PFSK-1 (cell line): ENCODE measurements around the gene TRIP11.

Experiments
- FOXP2 ChIP-seq: optimal IDR thresholded peaks from 2 replicates; pipeline ENCODE3; 2011; ENCODE audit warnings: borderline replicate concordance, control low read depth, inconsistent platforms; ENCODE audit not compliant: insufficient read depth; ENCODE audit errors: extremely low read length, extremely low read depth
- POLR2AphosphoS5 ChIP-seq: IDR thresholded peaks from 2 replicates; pipeline ENCODE4 v1.6.1; 2012; ENCODE audit warnings: low read depth, mild to moderate bottlenecking, control low read depth, low read length, moderate library complexity
- SIN3A ChIP-seq: IDR thresholded peaks from 2 replicates; pipeline ENCODE4 v1.6.1; 2012; ENCODE audit warnings: mild to moderate bottlenecking, low read length, moderate library complexity, borderline replicate concordance; ENCODE audit not compliant: insufficient read depth
- TAF1 ChIP-seq: IDR thresholded peaks from 2 replicates; pipeline ENCODE4 v1.6.1; 2012; ENCODE audit warnings: low read length, control low read depth, borderline replicate concordance; ENCODE audit not compliant: insufficient read depth
- TF ChIP-seq, protein P1 (sequence below), 2 experiments: IDR thresholded peaks; 2 replicates each; pipeline versions ENCODE4 v1.6.1 to v1.8.0; 2011 to 2012; ENCODE audit warnings: low read depth in 2 of 2, low read length in 2 of 2, control low read depth in 1 of 2, inconsistent platforms in 1 of 2, mild to moderate bottlenecking in 1 of 2, moderate library complexity in 1 of 2; ENCODE audit not compliant: insufficient read depth in 1 of 2

Gene TRIP11

DNA sequence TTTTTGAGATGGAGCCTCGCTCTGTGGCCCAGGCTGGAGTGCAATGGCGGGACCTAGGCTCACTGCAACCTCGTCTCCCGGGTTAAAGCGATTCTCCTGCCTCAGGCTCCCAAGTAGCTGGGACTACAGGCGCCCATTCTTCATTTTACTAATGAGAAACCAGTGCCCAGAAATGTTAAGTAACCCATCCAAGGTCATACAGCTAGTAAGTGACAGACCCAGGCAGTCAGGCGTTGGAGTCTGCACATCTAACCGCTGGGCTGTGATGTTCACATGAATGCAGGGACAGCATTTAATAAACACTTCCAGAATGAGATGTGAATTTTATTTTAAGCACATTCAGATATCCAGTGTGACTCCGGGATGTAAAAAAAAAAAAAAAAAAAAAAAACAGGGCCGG, 1.3 kb upstream of the TRIP11 start:
- TF ChIP-seq POLR2AphosphoS5 (no peak), FOXP2 (no peak), TAF1 (no peak), SIN3A (no peak)
- TF ChIP-seq, protein P1, sequence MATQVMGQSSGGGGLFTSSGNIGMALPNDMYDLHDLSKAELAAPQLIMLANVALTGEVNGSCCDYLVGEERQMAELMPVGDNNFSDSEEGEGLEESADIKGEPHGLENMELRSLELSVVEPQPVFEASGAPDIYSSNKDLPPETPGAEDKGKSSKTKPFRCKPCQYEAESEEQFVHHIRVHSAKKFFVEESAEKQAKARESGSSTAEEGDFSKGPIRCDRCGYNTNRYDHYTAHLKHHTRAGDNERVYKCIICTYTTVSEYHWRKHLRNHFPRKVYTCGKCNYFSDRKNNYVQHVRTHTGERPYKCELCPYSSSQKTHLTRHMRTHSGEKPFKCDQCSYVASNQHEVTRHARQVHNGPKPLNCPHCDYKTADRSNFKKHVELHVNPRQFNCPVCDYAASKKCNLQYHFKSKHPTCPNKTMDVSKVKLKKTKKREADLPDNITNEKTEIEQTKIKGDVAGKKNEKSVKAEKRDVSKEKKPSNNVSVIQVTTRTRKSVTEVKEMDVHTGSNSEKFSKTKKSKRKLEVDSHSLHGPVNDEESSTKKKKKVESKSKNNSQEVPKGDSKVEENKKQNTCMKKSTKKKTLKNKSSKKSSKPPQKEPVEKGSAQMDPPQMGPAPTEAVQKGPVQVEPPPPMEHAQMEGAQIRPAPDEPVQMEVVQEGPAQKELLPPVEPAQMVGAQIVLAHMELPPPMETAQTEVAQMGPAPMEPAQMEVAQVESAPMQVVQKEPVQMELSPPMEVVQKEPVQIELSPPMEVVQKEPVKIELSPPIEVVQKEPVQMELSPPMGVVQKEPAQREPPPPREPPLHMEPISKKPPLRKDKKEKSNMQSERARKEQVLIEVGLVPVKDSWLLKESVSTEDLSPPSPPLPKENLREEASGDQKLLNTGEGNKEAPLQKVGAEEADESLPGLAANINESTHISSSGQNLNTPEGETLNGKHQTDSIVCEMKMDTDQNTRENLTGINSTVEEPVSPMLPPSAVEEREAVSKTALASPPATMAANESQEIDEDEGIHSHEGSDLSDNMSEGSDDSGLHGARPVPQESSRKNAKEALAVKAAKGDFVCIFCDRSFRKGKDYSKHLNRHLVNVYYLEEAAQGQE (IDR thresholded peaks at IDR 0.05; ENCODE audit: insufficient read depth in 1 of 2, low read depth in 2 of 2, low read length in 2 of 2): no peak

DNA sequence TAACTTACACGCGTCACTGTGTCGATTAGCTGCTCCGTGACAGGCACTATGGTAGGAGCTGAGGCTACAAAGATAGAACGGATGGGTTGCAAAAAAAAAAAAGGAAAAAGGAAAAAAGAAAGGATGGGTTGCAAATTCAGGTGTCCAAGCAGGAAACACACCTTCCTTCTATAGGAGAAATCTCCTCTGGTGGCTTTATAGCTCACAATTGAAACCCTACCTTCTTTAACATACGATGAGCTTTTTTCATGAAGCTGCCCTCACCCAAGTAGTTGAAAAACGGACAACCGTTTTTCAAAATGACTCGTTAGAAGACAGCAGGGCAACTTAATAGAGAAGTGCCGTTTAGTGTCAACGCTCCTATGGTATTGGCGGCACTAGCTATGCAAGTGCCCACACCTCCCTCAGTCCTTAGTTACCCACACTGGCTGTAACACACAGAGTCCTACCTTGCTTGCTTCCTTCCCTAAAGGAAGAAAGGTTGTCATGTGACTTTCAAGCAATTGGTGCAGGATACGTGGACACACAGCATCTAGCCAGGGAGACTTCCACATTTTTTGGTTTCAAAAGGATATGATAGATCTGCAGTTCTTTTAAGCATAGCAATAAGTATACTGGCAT, 682 bp upstream of the TRIP11 start:
- TF ChIP-seq FOXP2: no peak
- TF ChIP-seq, protein P1 (IDR thresholded peaks at IDR 0.05; ENCODE audit: insufficient read depth in 1 of 2, low read depth in 2 of 2, low read length in 2 of 2): no peak
- no peak for TF ChIP-seq SIN3A
- no peak for TF ChIP-seq POLR2AphosphoS5
- TF ChIP-seq TAF1: no peak

DNA sequence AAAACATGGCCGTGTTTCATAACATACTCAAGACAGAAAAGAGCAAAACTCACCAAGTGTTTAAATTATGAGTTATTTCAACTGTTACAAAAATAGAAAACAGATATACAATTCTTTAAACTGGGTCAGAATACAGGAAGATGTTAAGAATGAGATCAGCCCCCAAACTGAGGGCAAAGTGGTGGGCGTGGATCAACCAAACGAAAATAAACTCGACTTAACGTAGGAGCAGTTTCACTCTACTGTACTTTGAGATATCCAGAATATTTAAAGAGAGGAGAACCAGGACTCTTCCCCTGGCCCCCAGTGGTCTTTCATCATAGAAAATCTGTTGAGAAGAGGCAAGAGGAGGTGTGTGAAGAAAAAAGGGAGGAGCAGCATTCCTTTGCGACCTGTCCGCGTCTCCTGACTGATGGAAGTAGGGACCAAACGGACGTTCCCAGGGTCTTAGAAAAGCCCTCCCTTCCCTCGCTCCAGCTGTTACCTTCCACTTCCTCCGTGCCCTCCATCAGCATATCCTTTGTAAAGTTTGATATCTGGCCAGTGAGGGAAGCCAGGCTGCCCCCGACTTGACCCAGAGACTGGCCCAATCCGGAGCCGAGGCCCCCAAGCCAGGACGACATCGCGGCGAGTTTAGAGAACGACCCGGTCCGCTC, 668 bp downstream of the TRIP11 start:
- TF ChIP-seq POLR2AphosphoS5: no peak

DNA sequence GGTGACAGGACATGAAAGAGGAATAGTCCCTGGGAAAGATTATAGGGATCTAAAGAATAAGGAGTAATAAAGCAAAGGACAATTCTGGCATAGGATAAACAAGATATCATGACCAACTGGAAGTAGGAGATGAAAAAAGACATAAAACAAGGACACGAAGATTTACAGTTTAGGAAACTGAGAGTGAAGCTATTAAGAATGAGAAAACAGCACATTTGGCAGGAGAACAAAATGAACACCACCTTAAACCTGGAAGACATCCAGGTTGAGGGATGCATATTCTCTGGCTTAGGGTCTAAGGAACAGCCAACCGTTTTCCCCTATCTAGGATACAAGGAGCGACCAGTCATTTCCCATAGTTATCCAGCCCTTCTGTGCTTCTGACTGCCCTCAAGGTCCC, 1.9 kb downstream of the TRIP11 start:
- TF ChIP-seq FOXP2 (no peak), SIN3A (no peak), POLR2AphosphoS5 (no peak), TAF1 (no peak)
- TF ChIP-seq, protein P1 (IDR thresholded peaks at IDR 0.05; ENCODE audit: insufficient read depth in 1 of 2, low read depth in 2 of 2, low read length in 2 of 2): no peak

DNA sequence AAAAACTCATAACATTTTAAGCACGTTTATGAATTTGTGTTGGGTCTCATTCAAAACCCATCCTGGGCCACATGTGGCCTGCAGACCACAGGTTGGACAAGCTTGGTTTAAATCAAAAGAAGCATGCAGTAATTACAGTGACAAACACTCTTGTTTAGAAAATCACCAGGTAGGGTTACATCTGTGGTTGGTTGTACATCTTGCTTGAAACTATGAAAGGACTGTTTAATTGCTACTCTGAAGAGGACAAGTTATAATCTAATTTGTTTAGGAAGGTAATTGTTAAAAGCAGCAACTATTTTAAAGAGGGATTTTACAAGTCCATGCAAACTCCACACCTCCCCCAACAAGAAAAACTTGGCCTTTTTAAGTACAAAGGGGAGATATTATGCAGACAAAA, 4.0 kb downstream of the TRIP11 start:
- TF ChIP-seq SIN3A: no peak
- TF ChIP-seq POLR2AphosphoS5: no peak
- TF ChIP-seq, protein P1 (IDR thresholded peaks at IDR 0.05; ENCODE audit: insufficient read depth in 1 of 2, low read depth in 2 of 2, low read length in 2 of 2): no peak
- TF ChIP-seq TAF1: no peak
- TF ChIP-seq FOXP2: no peak
